ENCODE results near the gene ANKRD37. TPM values are rescaled to one million over a fixed set of nuclear protein-coding genes. Genes with fewer than 3 reads are reported as not detected.

ANKRD37 gene
- total RNA-seq, 6 donors from 2014 or later = 4.4 to 17.4 (median 10.4) TPM

DNA sequence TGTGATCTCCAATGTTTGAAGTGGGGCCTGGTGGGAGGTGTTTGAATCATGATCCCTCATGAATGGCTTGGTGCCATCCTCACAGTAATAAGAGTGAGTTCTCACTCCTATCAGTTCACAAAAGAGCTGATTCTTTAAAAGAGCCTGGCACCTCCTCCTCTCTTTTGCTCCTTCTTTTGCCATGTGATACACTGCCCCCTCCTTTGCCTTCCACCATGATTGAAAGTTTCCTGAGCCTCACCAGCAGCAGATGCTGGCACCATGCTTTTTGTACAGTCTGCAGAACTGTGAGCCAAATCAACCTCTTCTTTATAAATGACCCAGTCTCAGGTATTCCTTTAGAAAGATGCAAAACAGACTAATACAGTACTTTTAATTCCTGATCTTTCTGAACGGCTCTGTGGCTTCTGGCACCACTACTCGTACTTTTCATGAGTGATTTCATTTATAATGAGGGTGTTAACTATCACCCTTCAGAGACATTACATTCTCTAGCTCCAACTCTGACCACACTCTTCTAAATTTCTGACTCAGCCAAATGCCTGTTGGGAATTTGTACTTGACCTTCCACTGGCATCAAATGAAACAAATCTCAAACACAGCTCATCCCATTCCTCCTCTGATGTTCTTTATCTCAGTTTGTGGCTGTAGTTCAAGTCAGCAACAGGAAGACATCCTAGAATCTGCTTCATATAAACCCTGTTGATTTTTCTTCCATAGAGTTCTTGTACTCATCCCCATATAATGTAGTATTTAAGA is 24.9 kb downstream of the ANKRD37 start:
- 69 to 86% methylated on average over 2 of the region's 2 CpGs for WGBS, 2 donors
- no peak for DNase-seq

DNA sequence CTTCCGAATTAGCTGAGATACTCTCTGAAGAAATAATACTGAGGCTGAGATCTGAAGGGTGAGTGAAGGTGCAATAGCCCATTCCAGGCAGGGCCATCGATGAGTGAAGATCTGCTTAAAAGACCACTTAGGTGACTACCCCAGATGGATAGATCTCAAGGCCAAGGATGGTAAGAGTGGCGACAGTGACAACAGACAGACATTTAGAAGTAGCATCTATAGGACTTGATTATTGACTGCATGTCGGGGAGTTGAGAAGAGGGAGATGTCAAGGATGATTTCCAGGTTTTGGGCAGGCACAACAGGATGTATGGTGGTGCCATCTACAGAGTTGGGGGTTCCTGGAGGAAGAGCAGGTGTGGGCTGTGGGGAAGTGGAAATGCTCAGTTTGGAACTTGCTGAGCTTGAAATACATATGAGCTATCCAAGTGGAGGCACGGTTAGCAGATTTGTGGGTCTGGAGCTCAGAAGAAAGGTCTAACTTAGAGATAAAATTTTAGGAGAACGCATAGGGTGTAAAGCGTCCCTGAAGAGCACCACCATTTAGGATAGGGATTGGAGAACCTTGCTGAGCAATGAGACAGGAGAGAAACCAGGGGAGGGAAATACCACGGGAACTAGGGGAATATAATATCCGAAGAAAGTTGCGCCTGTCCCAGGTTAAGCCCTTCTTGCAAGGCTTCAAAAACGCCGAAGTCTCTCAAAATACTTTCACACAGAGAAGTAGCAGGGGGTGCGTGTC is 28.4 kb downstream of the ANKRD37 start:
- H3K9me3 ChIP-seq = no peaks in the 10 kb centered on the region
- ATAC-seq (ENCODE audit: low FRiP score in 2 of 2) (peak; percentile 44 to 49), DNase-seq (no peak)
- TF ChIP-seq POLR2AphosphoS5 (IDR thresholded peaks at IDR 0.05) (no peak), POLR2A (IDR thresholded peaks at IDR 0.05) (no peak), EP300 (IDR thresholded peaks at IDR 0.05) (no peak)
- TF ChIP-seq, protein P1, sequence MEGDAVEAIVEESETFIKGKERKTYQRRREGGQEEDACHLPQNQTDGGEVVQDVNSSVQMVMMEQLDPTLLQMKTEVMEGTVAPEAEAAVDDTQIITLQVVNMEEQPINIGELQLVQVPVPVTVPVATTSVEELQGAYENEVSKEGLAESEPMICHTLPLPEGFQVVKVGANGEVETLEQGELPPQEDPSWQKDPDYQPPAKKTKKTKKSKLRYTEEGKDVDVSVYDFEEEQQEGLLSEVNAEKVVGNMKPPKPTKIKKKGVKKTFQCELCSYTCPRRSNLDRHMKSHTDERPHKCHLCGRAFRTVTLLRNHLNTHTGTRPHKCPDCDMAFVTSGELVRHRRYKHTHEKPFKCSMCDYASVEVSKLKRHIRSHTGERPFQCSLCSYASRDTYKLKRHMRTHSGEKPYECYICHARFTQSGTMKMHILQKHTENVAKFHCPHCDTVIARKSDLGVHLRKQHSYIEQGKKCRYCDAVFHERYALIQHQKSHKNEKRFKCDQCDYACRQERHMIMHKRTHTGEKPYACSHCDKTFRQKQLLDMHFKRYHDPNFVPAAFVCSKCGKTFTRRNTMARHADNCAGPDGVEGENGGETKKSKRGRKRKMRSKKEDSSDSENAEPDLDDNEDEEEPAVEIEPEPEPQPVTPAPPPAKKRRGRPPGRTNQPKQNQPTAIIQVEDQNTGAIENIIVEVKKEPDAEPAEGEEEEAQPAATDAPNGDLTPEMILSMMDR (IDR thresholded peaks at IDR 0.05) = no peak
- peaks cover 0 to 11% (median 2%) of the 10 kb centered on the region in 4 donors for H3K36me3 ChIP-seq
- peak overlapping the region; percentile 92 to 98 (median 96) for H3K27ac ChIP-seq
- peak overlapping the region; percentile 62 to 84 (median 70) for H3K4me3 ChIP-seq
- H3K27me3 ChIP-seq = no peaks in the 10 kb centered on the region
- 16 to 17% methylated on average over 11 to 13 of the region's 13 CpGs for WGBS, 2 donors
- peaks cover 6 to 22% (median 16%) of the 10 kb centered on the region in 4 donors for H3K4me1 ChIP-seq

More for the DNA sequence above, 24.9 kb downstream of the ANKRD37 start:
- H3K27me3 ChIP-seq = no peaks in the 10 kb centered on the region
- TF ChIP-seq POLR2AphosphoS5 (IDR thresholded peaks at IDR 0.05) (no peak), EP300 (IDR thresholded peaks at IDR 0.05) (no peak), POLR2A (IDR thresholded peaks at IDR 0.05) (no peak)
- TF ChIP-seq, protein P1 (IDR thresholded peaks at IDR 0.05) = no peak
- no peak overlapping the region for H3K4me3 ChIP-seq
- no peaks in the 10 kb centered on the region for H3K9me3 ChIP-seq
- H3K27ac ChIP-seq = no peak overlapping the region
- peak in 1 of 2 donors; percentile 34 for ATAC-seq (ENCODE audit: low FRiP score in 2 of 2)
- H3K36me3 ChIP-seq = peaks cover 4 to 38% (median 9%) of the 10 kb centered on the region in 4 donors
- H3K4me1 ChIP-seq = peaks cover 6 to 22% (median 16%) of the 10 kb centered on the region in 4 donors

DNA sequence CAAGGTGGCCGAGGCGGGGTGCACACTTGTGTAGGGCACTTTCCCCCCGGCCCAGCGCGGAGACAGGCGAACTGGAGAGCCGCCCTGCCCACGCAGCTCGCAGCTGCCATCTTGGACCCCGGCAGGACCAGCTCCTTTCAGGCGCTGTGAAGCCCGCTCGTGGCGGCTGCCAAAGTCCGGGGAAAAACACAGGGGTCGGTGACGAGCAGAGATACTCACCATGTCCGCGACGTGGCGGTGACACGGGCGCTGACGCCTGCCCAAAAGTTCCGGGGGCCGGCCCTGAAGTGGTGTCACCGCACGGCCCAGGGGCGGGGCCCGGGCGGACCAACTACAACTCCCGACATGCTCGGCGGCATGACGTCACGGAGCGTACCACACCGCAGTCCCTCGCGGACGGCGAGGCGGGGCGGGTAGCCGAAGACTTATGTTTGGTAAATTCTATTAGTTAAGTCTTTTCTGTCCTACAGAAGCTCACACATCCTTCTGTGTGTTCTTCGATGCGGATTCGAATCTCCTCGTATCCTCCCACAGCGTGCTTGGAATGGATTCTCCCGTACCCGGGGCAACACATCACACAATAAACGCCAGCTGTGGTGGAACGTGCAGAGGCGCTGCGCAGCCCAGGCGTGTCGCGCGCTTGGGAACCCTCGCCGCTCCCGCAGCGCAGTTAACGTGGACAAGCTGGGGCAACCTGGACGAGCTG is 29.2 kb downstream of the ANKRD37 start, which contains the start of gene UFSP2:
UFSP2 (minus strand) TSS at position 318 of the 706 bp plus-strand sequence; CDS start at position 222, 96 bp downstream.
- H3K27me3 ChIP-seq = no peaks in the 10 kb centered on the region

More for the DNA sequence above, 29.2 kb downstream of the ANKRD37 start, which contains the start of gene UFSP2:
- 1 to 2% methylated on average over 10 to 37 of the region's 66 CpGs for WGBS, 2 donors
- ATAC-seq (ENCODE audit: low FRiP score in 2 of 2) (peak; percentile 97 to 98), DNase-seq (peak; percentile 92 to 97)
- Histone ChIP-seq H3K9me3 (no peaks in the 10 kb centered on the region), H3K4me3 (peak within 1 kb of the TSS; percentile 62 to 84 (median 70)), H3K27ac (peak within 1 kb of the TSS; percentile 92 to 98 (median 96)), H3K4me1 (peaks cover 6 to 22% (median 16%) of the 10 kb centered on the region in 4 donors), H3K36me3 (peaks cover 0 to 6% (median 2%) of the 10 kb centered on the region in 4 donors)
- TF ChIP-seq, protein P1 (IDR thresholded peaks at IDR 0.05) = peak in 1 of 6 experiments; percentile 24
- TF ChIP-seq POLR2AphosphoS5 (IDR thresholded peaks at IDR 0.05) (peak; percentile 82 to 89), POLR2A (IDR thresholded peaks at IDR 0.05) (peak; percentile 4 to 83 (median 60)), EP300 (IDR thresholded peaks at IDR 0.05) (peak in 1 of 4 donors; percentile 82)

Measured in upper lobe of left lung (tissue), 6 donors.